AG09319 (cell line): ENCODE measurements around the gene ZFAND2B.

Experiments
- DNase-seq: peaks from one replicate; pipeline ENCODE4 v3.0.0-alpha.2; 2010; ENCODE audit warnings: low read depth; ENCODE audit errors: extremely low read depth
- TF ChIP-seq, protein P1 (sequence below): IDR thresholded peaks from 2 replicates; pipeline ENCODE4 v1.5.1; 2011; ENCODE audit warnings: low read depth, mild to moderate bottlenecking, inconsistent platforms, low read length, moderate library complexity

ZFAND2B gene, protein sequence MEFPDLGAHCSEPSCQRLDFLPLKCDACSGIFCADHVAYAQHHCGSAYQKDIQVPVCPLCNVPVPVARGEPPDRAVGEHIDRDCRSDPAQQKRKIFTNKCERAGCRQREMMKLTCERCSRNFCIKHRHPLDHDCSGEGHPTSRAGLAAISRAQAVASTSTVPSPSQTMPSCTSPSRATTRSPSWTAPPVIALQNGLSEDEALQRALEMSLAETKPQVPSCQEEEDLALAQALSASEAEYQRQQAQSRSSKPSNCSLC

DNA sequence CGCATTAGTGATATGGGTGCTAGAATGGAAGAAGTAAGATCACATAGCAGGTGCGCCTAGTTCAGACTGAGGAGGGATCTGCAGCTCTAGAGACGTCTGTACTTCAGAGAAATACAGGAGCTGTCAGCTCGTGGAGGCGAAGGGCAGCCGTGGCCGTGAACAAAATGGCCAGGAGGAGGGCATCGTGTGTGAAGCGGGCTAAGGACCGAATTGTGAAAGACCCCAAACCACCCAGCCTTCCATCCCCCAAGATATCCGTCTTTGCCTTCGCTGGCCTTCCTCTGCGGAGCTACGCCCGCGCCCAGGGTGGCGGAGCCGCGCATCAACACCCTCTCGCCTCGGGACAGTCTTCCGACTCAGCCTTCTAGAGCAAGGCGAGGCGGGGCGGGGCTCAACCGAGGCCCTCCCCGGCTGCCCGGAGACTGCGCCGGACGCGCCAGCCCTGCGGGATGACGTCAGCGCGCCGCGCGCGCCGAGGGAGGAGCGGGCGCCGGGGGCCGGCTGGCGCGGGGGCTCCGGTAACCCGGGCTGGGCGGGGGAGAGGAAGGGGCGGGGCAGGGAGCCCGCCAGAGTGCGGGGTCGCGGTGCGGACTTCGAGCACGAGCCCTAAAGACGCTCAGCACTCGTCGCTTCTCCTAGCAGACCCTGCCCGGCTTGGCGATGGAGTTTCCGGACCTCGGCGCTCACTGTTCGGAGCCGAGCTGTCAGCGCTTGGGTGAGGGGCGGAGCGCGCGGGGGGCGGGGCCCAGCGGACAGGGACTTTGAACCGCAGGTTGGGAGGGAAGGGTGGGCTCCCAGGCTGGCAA, at the start of gene ZFAND2B:
TSS of gene ZFAND2B (plus strand) at position 455 of the 806 bp plus-strand sequence. CDS start at position 661, 206 bp downstream.
- peak; percentile 77 for DNase-seq
- TF ChIP-seq, protein P1, sequence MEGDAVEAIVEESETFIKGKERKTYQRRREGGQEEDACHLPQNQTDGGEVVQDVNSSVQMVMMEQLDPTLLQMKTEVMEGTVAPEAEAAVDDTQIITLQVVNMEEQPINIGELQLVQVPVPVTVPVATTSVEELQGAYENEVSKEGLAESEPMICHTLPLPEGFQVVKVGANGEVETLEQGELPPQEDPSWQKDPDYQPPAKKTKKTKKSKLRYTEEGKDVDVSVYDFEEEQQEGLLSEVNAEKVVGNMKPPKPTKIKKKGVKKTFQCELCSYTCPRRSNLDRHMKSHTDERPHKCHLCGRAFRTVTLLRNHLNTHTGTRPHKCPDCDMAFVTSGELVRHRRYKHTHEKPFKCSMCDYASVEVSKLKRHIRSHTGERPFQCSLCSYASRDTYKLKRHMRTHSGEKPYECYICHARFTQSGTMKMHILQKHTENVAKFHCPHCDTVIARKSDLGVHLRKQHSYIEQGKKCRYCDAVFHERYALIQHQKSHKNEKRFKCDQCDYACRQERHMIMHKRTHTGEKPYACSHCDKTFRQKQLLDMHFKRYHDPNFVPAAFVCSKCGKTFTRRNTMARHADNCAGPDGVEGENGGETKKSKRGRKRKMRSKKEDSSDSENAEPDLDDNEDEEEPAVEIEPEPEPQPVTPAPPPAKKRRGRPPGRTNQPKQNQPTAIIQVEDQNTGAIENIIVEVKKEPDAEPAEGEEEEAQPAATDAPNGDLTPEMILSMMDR: no peak

DNA sequence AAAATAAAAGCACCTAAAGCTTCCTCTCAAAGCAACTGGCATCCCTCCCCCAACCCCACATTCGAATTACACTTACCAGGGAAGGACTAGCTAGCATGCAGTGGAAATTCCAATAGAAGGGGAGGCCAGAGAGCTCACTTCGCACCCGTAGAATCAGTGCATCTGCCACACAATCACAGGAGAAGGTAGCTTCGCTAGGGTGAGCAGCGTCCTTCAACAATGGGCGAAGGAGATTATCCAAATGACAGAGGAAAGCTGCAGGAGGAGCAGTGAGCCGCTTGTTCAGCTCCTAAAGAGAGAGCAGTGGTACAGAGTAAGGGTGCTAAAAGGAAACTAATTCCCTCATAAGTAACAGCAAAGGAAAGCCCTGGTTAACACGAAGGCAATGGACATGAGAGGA, 49.2 kb upstream of the ZFAND2B start:
- TF ChIP-seq, protein P1: no peak
- no peak for DNase-seq

DNA sequence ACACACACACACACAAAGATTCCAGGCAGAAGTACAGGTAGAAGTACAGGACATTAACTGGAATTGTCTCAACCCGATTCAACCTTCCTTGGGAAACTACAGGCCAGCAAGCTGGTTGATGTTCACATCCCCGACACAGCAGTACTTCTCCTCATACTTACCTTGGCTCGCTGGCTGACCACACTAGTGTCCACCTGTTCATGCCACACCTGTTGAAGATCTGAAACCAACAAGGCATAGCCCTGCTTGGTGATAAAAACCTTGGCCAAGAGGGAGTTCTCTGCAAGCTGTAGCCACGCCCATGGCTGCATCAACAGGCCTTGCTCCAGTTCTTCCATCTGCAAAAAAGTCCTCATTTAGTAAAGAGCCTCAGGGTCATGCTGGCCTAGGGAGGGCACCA, 48.6 kb upstream of the ZFAND2B start:
- no peak for DNase-seq
- TF ChIP-seq, protein P1: no peak

DNA sequence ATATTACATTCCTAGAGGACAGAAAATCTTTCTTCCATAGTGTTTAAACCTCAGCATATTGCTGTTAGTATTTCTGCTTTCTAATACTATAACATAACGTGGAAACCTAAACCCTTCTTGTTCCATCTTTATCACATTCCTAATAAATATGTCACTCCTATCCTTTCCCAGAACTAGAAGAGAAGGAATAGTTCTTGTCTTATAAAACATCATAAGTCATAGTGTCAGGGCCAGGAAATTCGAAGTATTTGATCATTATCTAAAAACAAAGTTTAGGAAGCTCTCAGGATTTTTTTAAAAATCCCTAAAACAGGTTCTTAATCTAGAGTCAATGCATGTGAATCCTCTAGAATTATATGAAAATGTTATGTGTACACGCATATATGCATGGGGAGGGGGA, 48.0 kb upstream of the ZFAND2B start:
- TF ChIP-seq, protein P1: no peak
- no peak for DNase-seq

DNA sequence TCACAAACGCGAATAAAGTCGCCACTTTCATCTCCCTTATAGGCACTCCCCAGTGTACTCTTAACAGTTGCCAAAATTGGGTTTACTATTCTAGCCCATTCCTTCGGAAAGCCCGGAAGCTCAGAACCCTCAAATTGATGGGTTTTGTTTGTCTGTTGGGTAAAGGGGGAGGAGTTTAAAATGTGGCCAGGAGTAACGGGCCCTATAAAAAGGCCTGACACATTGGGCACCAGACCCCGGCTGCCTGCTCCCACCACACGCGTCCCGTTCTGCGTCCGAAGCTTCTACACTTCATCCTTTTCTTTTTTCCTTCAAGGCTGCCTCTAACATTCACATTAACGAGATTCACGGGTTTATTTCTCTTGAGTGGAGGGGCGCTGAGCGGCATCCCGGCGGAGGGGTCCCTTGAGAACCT, 46.8 kb upstream of the ZFAND2B start:
- TF ChIP-seq, protein P1: no peak
- DNase-seq: no peak

DNA sequence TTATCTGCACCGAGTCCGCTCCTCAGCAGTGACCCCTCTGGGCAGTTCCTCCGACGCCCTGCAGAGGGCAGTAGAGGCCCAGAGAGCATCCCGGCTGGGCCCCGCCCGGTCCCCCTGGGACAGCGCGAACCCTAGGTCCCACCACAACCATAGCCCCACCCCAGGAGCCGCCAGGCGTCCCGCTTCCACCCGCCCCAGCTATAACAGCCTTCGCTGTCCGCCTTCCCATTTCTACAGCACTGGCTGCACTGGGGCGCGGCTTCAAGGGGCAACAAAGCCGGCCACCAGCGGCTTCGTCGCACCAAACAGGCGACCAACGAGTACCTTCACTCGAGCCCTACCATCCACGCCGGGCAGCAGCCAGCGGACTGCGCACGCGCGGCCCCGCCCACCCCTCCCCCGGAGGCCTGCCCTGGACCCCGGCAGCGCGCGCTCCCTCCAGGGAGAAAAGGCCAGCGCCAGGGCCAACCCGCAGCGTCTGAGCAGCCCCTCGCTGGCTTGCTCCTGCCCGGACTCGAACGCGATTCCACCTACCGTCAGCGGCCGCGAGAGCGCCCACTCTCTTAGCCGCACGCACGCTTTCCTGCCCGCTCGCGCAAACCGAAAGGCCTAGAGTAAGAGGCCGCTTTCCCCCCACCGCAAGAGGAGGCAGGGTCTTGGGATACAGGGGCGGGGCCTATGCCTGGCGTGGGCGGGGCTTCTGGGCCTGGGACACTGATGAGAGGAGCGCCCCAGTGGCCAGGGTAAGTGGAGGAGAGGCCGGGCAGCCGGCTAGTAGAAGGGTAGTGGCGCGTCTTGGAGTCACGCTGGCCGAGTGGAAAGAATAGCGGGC, 46.2 kb upstream of the ZFAND2B start, which contains the start of gene NHEJ1:
TSS of gene NHEJ1 (minus strand) at position 630 of the 832 bp plus-strand sequence. CDS start 2,453 bp downstream, outside the sequence.
- TF ChIP-seq, protein P1: peak; percentile 99
- DNase-seq: peak; percentile 84
